Activated T-cell treated with anti-CD3 and anti-CD28 coated beads for 1 hour (primary cell): ENCODE data around the gene DKC1.
"Not testable (repeated sequence)": the region's sequence is repeated elsewhere in the genome, so short reads cannot be mapped to it uniquely, and the experiment has no call there.

Experiments used
- DNase-seq: peaks from one replicate; pipeline ENCODE4 v3.0.0-alpha.2; 2020; ENCODE audit warnings: low read depth

DKC1 gene

GRCh38 chrX:154791939-154792338 lies 29.3 kb downstream of the DKC1 start:
- DNase-seq: no peak

GRCh38 chrX:154793084-154793795 lies 30.6 kb downstream of the DKC1 start:
- no peak for DNase-seq

- no peak for DNase-seq
Observed at GRCh38 chrX:154795016-154795415, 32.4 kb downstream of the DKC1 start.

- DNase-seq: no peak
Observed at GRCh38 chrX:154797006-154797405, 34.3 kb downstream of the DKC1 start.

- no peak for DNase-seq
Observed at GRCh38 chrX:154799556-154800348, 37.1 kb downstream of the DKC1 start.

- DNase-seq: no peak
Observed at GRCh38 chrX:154800478-154801210, 38.0 kb downstream of the DKC1 start.

GRCh38 chrX:154802947-154803346 lies 40.3 kb downstream of the DKC1 start:
- no peak for DNase-seq

GRCh38 chrX:154804261-154804956 lies 41.7 kb downstream of the DKC1 start:
- no peak for DNase-seq

- peak; percentile 63 for DNase-seq
Observed at GRCh38 chrX:154804957-154805695, 42.5 kb downstream of the DKC1 start, which contains the start of gene MPP1. MPP1 (minus strand) TSS chrX:154805485; CDS start chrX:154805373, 112 bp downstream.

- no peak for DNase-seq
Observed at GRCh38 chrX:154805696-154806091, 43.0 kb downstream of the DKC1 start.

- no peak for DNase-seq
Observed at GRCh38 chrX:154806837-154807501, 44.3 kb downstream of the DKC1 start.

- no peak for DNase-seq
Observed at GRCh38 chrX:154809939-154810665, 47.4 kb downstream of the DKC1 start.

- no peak for DNase-seq
Observed at GRCh38 chrX:154812341-154813101, 49.9 kb downstream of the DKC1 start.

- DNase-seq: no peak
Observed at GRCh38 chrX:154813801-154814200, 51.1 kb downstream of the DKC1 start.

GRCh38 chrX:154815274-154815818 lies 52.7 kb downstream of the DKC1 start:
- no peak for DNase-seq

GRCh38 chrX:154816326-154816898 lies 53.7 kb downstream of the DKC1 start:
- DNase-seq: not testable (repeated sequence)

- not testable (repeated sequence) for DNase-seq
Observed at GRCh38 chrX:154817048-154817618, 54.5 kb downstream of the DKC1 start.
